Measurements from ENCODE around the gene F8A3.
"Not testable (repeated sequence)": the region's sequence is repeated elsewhere in the genome, so short reads cannot be mapped to it uniquely, and the experiment has no call there.

The F8A3 gene

DNA sequence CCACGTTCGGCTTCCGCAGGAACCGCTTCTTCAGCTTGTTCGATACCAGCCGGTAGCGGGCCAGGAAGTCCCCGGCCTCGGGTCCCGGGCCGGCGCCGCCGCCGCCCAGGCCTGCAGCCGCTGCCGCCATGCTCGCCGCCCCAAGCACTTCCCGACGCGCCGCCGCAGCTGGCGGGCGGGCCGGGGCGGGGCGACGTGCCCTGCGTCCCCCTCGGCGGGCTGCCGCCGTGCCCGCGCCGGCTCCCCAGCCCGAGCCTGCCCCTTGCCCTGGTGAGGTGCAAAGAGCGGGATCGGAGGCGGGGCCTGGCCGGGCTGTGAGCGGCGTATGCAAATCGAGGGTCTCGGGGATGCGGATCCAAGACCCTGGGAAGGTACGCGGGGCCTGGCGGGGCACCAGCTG lies at the start of gene F8A3:
Gene F8A3, minus strand, starts transcription at position 150 of the 400 bp plus-strand sequence. Its CDS starts 20 bp downstream, at position 130.
- not testable (repeated sequence) for FAIRE-seq; DNase-seq (ENCODE audit: low spot score)

DNA sequence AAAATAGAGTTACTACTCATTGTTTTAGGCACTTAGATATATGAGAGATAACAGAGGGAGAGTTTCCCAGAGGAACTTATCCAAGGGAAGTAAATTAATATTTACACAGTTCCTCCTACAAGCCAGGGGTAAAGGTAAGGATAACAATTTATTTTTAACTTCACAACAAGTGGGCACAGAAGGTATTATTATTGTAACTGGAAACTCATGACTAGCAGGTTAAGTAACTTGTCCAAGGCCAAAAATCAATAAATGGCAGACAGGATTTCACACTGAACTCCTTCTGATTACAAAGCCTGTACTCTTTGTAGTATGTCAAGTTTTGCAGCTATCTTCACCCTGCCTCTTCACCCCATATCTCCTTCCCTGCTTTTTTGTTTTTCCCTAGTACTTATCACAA lies 46.9 kb upstream of the F8A3 start:
- no peak for DNase-seq (ENCODE audit: low spot score)
- FAIRE-seq = no peak

- FAIRE-seq = not testable (repeated sequence)
Observed at GRCh38 chrX:155495134-155495533, 36.7 kb upstream of the F8A3 start.

DNA sequence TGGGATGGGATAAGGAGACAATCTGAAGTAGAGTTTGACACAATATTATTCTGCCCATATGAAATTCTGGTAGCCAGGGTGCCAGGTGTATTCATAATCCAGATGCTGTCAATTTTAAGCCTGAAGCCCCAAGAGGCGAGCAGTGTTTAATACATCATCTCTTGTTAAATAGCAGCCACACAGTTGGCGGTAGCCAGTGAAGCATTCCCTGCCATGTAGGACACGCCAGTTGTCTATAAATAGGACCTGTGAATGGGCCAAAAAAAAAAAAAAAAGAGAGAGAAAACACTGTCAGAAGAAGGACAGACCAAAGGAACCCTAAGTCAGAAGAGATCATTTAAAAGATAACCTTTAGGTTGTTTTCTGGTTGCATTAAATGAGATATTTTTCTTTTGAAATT lies 33.0 kb upstream of the F8A3 start:
- FAIRE-seq; DNase-seq (ENCODE audit: low spot score): not testable (repeated sequence)

More at GRCh38 chrX:155495134-155495533, 36.7 kb upstream of the F8A3 start:
- DNase-seq (ENCODE audit: low spot score) = not testable (repeated sequence)

- not testable (repeated sequence) for FAIRE-seq; DNase-seq (ENCODE audit: low spot score)
Observed at GRCh38 chrX:155477136-155477535, 18.7 kb upstream of the F8A3 start.

- not testable (repeated sequence) for DNase-seq (ENCODE audit: low spot score); FAIRE-seq
Observed at GRCh38 chrX:155466269-155466938, 8.0 kb upstream of the F8A3 start.

GRCh38 chrX:155460501-155460900 lies 2.1 kb upstream of the F8A3 start:
- not testable (repeated sequence) for FAIRE-seq; DNase-seq (ENCODE audit: low spot score)

GRCh38 chrX:155457761-155458447 lies 516 bp downstream of the F8A3 start:
- DNase-seq (ENCODE audit: low spot score); FAIRE-seq: not testable (repeated sequence)

DNA sequence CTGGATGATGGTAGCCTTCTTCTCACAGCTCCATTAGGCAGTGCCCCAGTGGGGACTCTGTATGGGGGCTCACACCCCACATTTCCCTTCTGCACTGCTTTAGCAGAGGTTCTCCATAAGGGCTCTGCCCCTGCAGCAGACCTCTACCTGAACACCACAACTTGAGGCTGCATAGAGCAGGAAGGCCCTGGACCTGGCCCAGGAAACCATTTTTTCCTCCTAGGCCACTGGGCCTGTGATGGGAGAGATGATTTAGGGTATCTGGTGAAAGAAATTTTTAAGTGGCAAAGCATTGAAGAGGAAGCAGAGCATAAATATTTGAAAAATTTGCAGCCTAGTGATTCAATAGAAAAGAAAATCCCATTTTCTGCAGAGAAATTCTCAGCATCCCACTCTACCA lies 17.3 kb downstream of the F8A3 start:
- FAIRE-seq (no peak), DNase-seq (ENCODE audit: low spot score) (no peak)

DNA sequence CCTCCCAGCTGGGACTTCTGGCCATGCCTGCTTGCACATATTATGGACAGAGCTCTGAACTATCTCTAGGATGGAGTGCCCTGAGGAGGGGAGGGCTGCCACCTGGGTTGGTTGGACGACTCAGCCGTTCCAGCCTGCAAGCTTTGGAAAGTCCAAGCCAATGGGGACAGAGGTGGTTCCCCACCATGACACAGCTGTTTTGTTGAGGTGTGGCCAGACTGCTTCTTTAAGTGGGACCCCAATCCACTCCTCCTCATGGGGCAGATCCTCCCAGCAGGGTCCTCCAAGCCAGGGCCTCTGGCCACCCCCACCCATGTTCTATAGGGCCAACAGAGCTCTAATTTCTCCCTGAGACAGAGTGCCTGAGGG lies 22.7 kb downstream of the F8A3 start:
- FAIRE-seq = no peak
- DNase-seq (ENCODE audit: low spot score) = no peak

DNA sequence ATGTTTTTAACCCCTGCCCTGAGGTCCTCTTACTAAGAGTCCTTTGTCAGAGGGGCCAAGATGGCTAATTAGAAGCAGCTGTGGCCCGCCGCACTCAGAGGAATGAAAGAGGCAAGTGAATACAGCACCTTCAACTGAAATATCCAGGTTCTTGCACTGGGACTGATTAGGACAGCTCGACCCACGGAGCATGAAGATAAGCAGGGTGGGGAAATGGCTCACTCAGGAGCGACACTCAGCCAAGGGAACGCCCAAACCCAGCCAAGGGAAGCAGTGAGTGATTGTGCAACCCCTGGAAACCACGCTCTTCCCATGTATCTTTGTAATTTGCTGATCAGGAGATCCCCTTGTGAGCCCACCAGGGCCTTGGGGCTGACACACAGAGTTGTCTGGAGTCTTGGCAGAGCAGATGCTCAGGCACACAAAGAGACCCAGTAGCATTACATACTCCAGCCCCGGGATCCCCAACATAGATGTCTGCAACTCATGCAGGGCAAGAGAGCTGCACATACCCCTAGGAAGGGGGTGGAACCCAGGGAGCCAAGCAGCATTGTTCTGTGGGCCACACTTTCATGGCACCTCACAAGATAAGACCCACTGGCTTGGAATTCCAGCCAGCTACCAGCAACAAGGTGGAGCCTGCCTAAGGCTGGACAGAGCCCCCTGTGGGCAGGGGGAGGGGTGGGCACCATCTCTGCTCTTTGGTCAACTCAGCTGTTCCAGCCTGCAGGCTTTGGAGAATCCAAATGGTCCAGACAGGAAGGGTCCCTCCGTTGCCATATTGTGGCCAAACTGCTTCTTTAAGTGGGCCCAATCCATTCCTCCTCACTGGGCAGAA lies 23.3 kb downstream of the F8A3 start:
- DNase-seq (ENCODE audit: low spot score) = no peak
- FAIRE-seq = no peak

DNA sequence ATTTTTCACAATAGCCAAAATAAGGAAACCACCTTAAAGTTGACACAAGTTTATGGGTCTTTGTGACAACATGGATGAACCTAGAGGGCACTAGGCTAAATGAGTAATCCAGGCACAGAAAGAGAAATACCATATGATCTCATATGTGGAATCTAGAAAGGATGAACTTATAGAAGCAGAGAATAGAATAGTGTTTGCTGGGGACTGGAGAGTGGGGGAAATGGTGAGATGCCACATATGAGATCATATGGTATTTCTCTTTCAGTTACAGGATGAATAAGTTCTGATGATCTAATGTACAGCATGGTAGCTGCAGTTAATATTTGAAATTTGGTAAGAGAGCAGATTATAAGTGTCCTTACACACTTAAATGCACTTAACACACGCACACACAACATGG lies 40.7 kb downstream of the F8A3 start:
- no peak for FAIRE-seq

More for the DNA sequence above, 40.7 kb downstream of the F8A3 start:
- no peak for DNase-seq (ENCODE audit: low spot score)

Measured in RCC 7860 (cell line).